H1 (cell line): ENCODE measurements around the gene WFIKKN1. TPM values are rescaled to one million over a fixed set of nuclear protein-coding genes. Genes with fewer than 3 reads are reported as not detected.

Source experiments
- CTCF ChIA-PET: fragments of 300-600 bp; sonication (Branson Sonifier 250); formaldehyde crosslinking; loops from one replicate; lab custom pipeline; 2021; ENCODE audit not compliant: partially characterized antibody; lab: Charles Lee
- POLR2A ChIA-PET: fragments of 300-600 bp; sonication (Branson Sonifier 250); formaldehyde crosslinking; loops from one replicate; lab custom pipeline; 2021; ENCODE audit warnings: inconsistent platforms; ENCODE audit not compliant: partially characterized antibody; lab: Charles Lee
- DNase-seq, 2 experiments: peaks; one replicate each; pipeline versions ENCODE4 v3.0.0 to v3.0.0-alpha.2; 2010 to 2022; ENCODE audit warnings: low spot score in 2 of 2, low read depth in 1 of 2, mixed read lengths in 1 of 2
- FAIRE-seq: peaks from 2 replicates; lab custom pipeline; 2011; peaks lifted over from hg19 to GRCh38; lab: Jason Lieb, UNC
- H2AFZ ChIP-seq: 2 replicates; pipeline ENCODE4 v1.8.1; 2012; ENCODE audit warnings: low read length, inconsistent platforms
- H2AK5ac ChIP-seq: 2 replicates; pipeline ENCODE4 v1.6.1; 2013; ENCODE audit warnings: low read depth, low read length
- H2BK120ac ChIP-seq: replicated peaks from 2 replicates; pipeline ENCODE3; 2013; ENCODE audit warnings: low read depth, low read length, inconsistent platforms
- H2BK12ac ChIP-seq: 2 replicates; pipeline ENCODE4 v1.6.1; 2013; ENCODE audit warnings: low read depth, low read length
- H2BK15ac ChIP-seq: 2 replicates; pipeline ENCODE4 v1.6.1; 2013; ENCODE audit warnings: low read length
- H2BK20ac ChIP-seq: 2 replicates; pipeline ENCODE4 v1.6.1; 2013; ENCODE audit warnings: low read length
- H2BK5ac ChIP-seq: 2 replicates; pipeline ENCODE4 v1.6.1; 2013; ENCODE audit warnings: low read depth, low read length
- H3K14ac ChIP-seq: 2 replicates; pipeline ENCODE4 v1.6.1; 2013; ENCODE audit warnings: inconsistent platforms; ENCODE audit not compliant: insufficient read length
- H3K18ac ChIP-seq: 2 replicates; pipeline ENCODE4 v1.6.1; 2013; ENCODE audit warnings: low read length; ENCODE audit errors: extremely low read depth
- H3K23ac ChIP-seq: 2 replicates; pipeline ENCODE4 v1.6.1; 2013; ENCODE audit warnings: inconsistent platforms; ENCODE audit not compliant: insufficient read length
- H3K23me2 ChIP-seq: 2 replicates; pipeline ENCODE4 v1.6.1; 2013; ENCODE audit warnings: low read depth, low read length
- H3K27ac ChIP-seq: 2 replicates; pipeline ENCODE4 v1.6.1; 2011; ENCODE audit warnings: low read depth, low read length, inconsistent platforms
- H3K27me3 ChIP-seq, 4 experiments: replicated peaks in 1 of 4; 1 replicate in 1 of 4; 2 replicates in 3 of 4; pipeline versions ENCODE4 v1.6.1 to v1.8.1; 2011 to 2013; ENCODE audit warnings: low read length in 3 of 4, mild to moderate bottlenecking in 3 of 4, inconsistent platforms in 2 of 4, mixed read lengths in 2 of 4, moderate library complexity in 1 of 4; ENCODE audit not compliant: control insufficient read depth in 3 of 4, insufficient read depth in 3 of 4; ENCODE audit errors: extremely low read depth in 1 of 4
- H3K36me3 ChIP-seq, 4 experiments: 2 replicates each; pipeline versions ENCODE4 v1.6.1 to v1.8.1; 2011 to 2013; ENCODE audit warnings: mild to moderate bottlenecking in 4 of 4, low read length in 3 of 4, moderate library complexity in 2 of 4, control low read depth in 1 of 4, inconsistent platforms in 1 of 4; ENCODE audit not compliant: insufficient read depth in 4 of 4, control insufficient read depth in 2 of 4
- H3K4ac ChIP-seq: replicated peaks from 2 replicates; pipeline ENCODE3; 2013; ENCODE audit warnings: low read length, low read depth, mixed read lengths, inconsistent platforms; ENCODE audit not compliant: insufficient read length
- H3K4me1 ChIP-seq, 4 experiments: replicated peaks in 1 of 4; 1 replicate in 1 of 4; 2 replicates in 3 of 4; pipeline versions ENCODE4 v1.6.1 to v1.8.1; 2011 to 2013; ENCODE audit warnings: low read length in 3 of 4, inconsistent platforms in 2 of 4, mixed read lengths in 1 of 4; ENCODE audit not compliant: insufficient read depth in 4 of 4, control insufficient read depth in 3 of 4
- H3K4me2 ChIP-seq, 2 experiments: 2 replicates each; pipeline versions ENCODE4 v1.6.1 to v1.8.1; 2011 to 2013; ENCODE audit warnings: low read depth in 2 of 2, low read length in 2 of 2, control low read depth in 1 of 2, inconsistent platforms in 1 of 2, mild to moderate bottlenecking in 1 of 2; ENCODE audit not compliant: insufficient read depth in 1 of 2
- H3K4me3 ChIP-seq, 4 experiments: fragments of 200-600, 300-600 bp in 1 of 4; sonication (generic), shearing (Covaris generic), sonication (Bioruptor Twin) in 1 of 4; 2 replicates each; pipeline versions ENCODE4 v1.5.1 to v1.8.1; 2011 to 2016; ENCODE audit warnings: low read length in 4 of 4, low read depth in 3 of 4, control low read depth in 2 of 4, inconsistent platforms in 2 of 4, mild to moderate bottlenecking in 2 of 4, mixed read lengths in 1 of 4, moderate library complexity in 1 of 4; ENCODE audit not compliant: insufficient read depth in 2 of 4; ENCODE audit errors: extremely low read depth in 1 of 4
- H3K56ac ChIP-seq: replicated peaks from 2 replicates; pipeline ENCODE3; 2013; ENCODE audit warnings: low read depth, mild to moderate bottlenecking, mixed read lengths, low read length, inconsistent platforms; ENCODE audit not compliant: insufficient read length
- H3K79me1 ChIP-seq: 2 replicates; pipeline ENCODE4 v1.6.1; 2013; ENCODE audit warnings: low read depth, low read length, control low read depth
- H3K79me2 ChIP-seq, 2 experiments: 2 replicates each; pipeline versions ENCODE4 v1.6.1 to v1.8.1; 2012 to 2013; ENCODE audit warnings: low read length in 2 of 2, mild to moderate bottlenecking in 2 of 2, inconsistent platforms in 1 of 2; ENCODE audit not compliant: insufficient read depth in 2 of 2, control insufficient read depth in 1 of 2
- H3K9ac ChIP-seq, 4 experiments: replicated peaks in 1 of 4; 1 replicate in 1 of 4; 2 replicates in 3 of 4; pipeline versions ENCODE4 v1.6.1 to v1.8.1; 2011 to 2013; ENCODE audit warnings: low read depth in 3 of 4, low read length in 3 of 4, control low read depth in 2 of 4, mild to moderate bottlenecking in 2 of 4, moderate library complexity in 2 of 4, inconsistent platforms in 1 of 4; ENCODE audit errors: extremely low read depth in 1 of 4
- H3K9me3 ChIP-seq, 2 experiments: 2 replicates each; pipeline versions ENCODE4 v1.6.1 to v1.8.1; 2012 to 2013; ENCODE audit warnings: mild to moderate bottlenecking in 2 of 2, moderate library complexity in 2 of 2, control low read depth in 1 of 2, inconsistent platforms in 1 of 2, low read depth in 1 of 2, low read length in 1 of 2, mixed read lengths in 1 of 2; ENCODE audit not compliant: insufficient read depth in 2 of 2
- H4K20me1 ChIP-seq, 2 experiments: replicated peaks in 1 of 2; 2 replicates each; pipeline versions ENCODE3 to v1.8.1; 2011 to 2013; ENCODE audit warnings: inconsistent platforms in 2 of 2, low read length in 2 of 2, mild to moderate bottlenecking in 1 of 2; ENCODE audit not compliant: insufficient read depth in 2 of 2, control insufficient read depth in 1 of 2
- H4K5ac ChIP-seq: 2 replicates; pipeline ENCODE4 v1.6.1; 2013; ENCODE audit warnings: low read length, low read depth, mixed read lengths, inconsistent platforms; ENCODE audit not compliant: insufficient read length
- H4K8ac ChIP-seq: 2 replicates; pipeline ENCODE4 v1.8.0; 2013; ENCODE audit warnings: mild to moderate bottlenecking, moderate library complexity, low read length, inconsistent platforms; ENCODE audit not compliant: insufficient read depth; ENCODE audit errors: extremely low read depth
- H4K91ac ChIP-seq: replicated peaks from 2 replicates; pipeline ENCODE3; 2013; ENCODE audit warnings: low read length, mixed read lengths, inconsistent platforms; ENCODE audit not compliant: insufficient read length
- FOSL1 ChIP-seq: IDR thresholded peaks from 2 replicates; pipeline ENCODE4 v1.6.1; 2011; ENCODE audit warnings: mild to moderate bottlenecking, low read depth, low read length, moderate library complexity; ENCODE audit not compliant: insufficient read depth
- JUN ChIP-seq: IDR thresholded peaks from 2 replicates; pipeline ENCODE4 v1.6.1; 2011; ENCODE audit warnings: low read depth, mild to moderate bottlenecking, improper control_type of control experiment, low read length
- NRF1 ChIP-seq: IDR thresholded peaks from 2 replicates; pipeline ENCODE4 v1.6.1; 2011; ENCODE audit warnings: mild to moderate bottlenecking, low read depth, low read length, improper control_type of control experiment
- SIN3A ChIP-seq, 2 experiments: IDR thresholded peaks in 1 of 2; conservative IDR thresholded peaks in 1 of 2; 2 replicates each; pipeline ENCODE4 v1.6.1; 2011 to 2012; ENCODE audit warnings: low read length in 2 of 2, improper control_type of control experiment in 1 of 2, low read depth in 1 of 2, mild to moderate bottlenecking in 1 of 2
- TCF12 ChIP-seq: IDR thresholded peaks from 2 replicates; pipeline ENCODE4 v1.6.1; 2011; ENCODE audit warnings: low read depth, mild to moderate bottlenecking, low read length
- WGBS, 2 experiments: shearing (Covaris generic) in 1 of 2; methylation state at CpG; one replicate each; pipeline versions ENCODE4 v1.1.6 to v1.1.7; 2013 to 2015; ENCODE audit warnings: low lambda C conversion rate in 2 of 2, mixed read lengths in 2 of 2, inconsistent platforms in 1 of 2, low coverage in 1 of 2, missing lambda C conversion rate in 1 of 2; ENCODE audit not compliant: insufficient replicate concordance in 2 of 2, insufficient coverage in 1 of 2, insufficient read length in 1 of 2; ENCODE audit errors: extremely low coverage in 1 of 2, missing lambda C conversion rate in 1 of 2; 5-methylcytosine and 5-hydroxymethylcytosine counted together
- polyA plus RNA-seq, 7 experiments: library from polyadenylated mRNA; depleted of rRNA in 3 of 7; stranded (reverse) in 5 of 7; unstranded in 2 of 7; fragments of >200 nt in 5 of 7; fragments of 200-250 nt in 2 of 7; gene quantifications; 1 replicate in 5 of 7; 2 replicates in 1 of 7; 4 replicates in 1 of 7; pipeline versions ENCODE4 v1.2.1 to v1.2.3, GENCODE V29; 2011 to 2013; ENCODE audit warnings: missing spikeins in 2 of 7, mixed read lengths in 2 of 7
- total RNA-seq: library from RNA; stranded (reverse); fragmentation: NEBNext Ultra II Directional; extraction: Animal tissue kit (Norgen Biotek cat#: 25700); gene quantifications from 2 replicates; pipeline ENCODE4 v1.2.1, GENCODE V29; 2021
- TF ChIP-seq, protein P1 (sequence below): IDR thresholded peaks from 2 replicates; pipeline ENCODE4 v1.6.1; 2012; ENCODE audit warnings: inconsistent platforms

WFIKKN1 gene
- total and polyA plus RNA-seq, 2 of the 8 experiments (the other 6 are each of a cell fraction or from before 2014, with no cell fraction given), result 11.4 to 15.8 TPM

DNA sequence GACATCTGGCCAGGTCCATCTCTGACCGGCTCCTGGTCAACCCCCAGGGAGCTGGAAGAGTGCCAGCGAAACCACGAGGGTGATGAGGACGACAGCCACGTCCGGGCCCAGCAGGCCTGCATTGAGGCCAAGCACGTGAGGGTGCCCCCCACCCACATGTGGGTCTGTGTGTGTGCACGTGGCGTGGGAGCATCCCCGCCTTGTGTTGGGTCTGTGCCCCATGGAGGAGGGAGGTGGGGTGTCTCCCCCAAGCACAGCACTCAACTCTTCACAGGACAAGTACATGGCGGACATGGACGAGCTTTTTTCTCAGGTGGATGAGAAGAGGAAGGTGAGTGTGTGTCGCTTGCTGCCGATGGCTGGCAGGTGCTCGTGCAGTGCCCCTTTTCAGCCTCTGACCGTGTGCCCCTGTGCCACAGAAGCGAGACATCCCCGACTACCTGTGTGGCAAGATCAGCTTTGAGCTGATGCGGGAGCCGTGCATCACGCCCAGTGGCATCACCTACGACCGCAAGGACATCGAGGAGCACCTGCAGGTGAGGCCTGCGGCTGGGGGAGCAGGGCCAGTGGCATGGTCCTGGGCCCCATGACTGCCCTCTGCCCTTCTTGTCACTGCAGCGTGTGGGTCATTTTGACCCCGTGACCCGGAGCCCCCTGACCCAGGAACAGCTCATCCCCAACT is 51.1 kb downstream of the WFIKKN1 start:
- Histone ChIP-seq H4K8ac (peak overlapping the region; percentile 65; the same call in 1 of the 2 replicates), H3K79me2 (peaks cover 0 to 12% of the 10 kb centered on the region in 2 experiments; a peak in 1 of 4 replicates), H2BK120ac (no peak overlapping the region), H3K9ac (no peak overlapping the region), H4K20me1 (peaks cover 4 to 32% of the 10 kb centered on the region in 2 experiments), H4K91ac (no peak overlapping the region), H2BK5ac (no peak overlapping the region; the same call in 1 of the 2 replicates), H3K27ac (no peak overlapping the region), H3K4me3 (peak overlapping the region in 1 of 4 experiments; percentile 89; a peak in 1 of 8 replicates), H3K23me2 (peaks cover 13% of the 10 kb centered on the region; the same call in 1 of the 2 replicates), H3K4me2 (peak overlapping the region; percentile 74; a peak in 3 of 4 replicates), H3K9me3 (no peaks in the 10 kb centered on the region), H3K36me3 (peaks cover 4 to 27% (median 13%) of the 10 kb centered on the region in 4 experiments; a peak in 7 of 8 replicates), H3K4me1 (peaks cover 0 to 26% (median 21%) of the 10 kb centered on the region in 4 experiments; a peak in 6 of 7 replicates), H3K14ac (no peak overlapping the region), H3K18ac (no peak overlapping the region), H2BK15ac (no peak overlapping the region), H3K23ac (no peak overlapping the region), H4K5ac (no peak overlapping the region), H2BK12ac (no peak overlapping the region), H2AK5ac (no peak overlapping the region), H3K27me3 (no peaks in the 10 kb centered on the region), H3K79me1 (peaks cover 6% of the 10 kb centered on the region; the same call in 1 of the 2 replicates), H2BK20ac (no peak overlapping the region), H2AFZ (no peak overlapping the region), H3K4ac (no peak overlapping the region), H3K56ac (no peak overlapping the region)
- DNase-seq, result no peak
- no peak for FAIRE-seq
- WGBS, 2 experiments, result 92% methylated on average over 28 of the region's 28 CpGs; no CpG with 5 or more reads in 1 of the 2 experiments
- ChIA-PET POLR2A (interaction anchor here (0.7 to 13.3 kb wide), 18 partner anchors 8 to 299 kb away, joined by 3 to 214 read pairs (median 6); partner anchors contain the start of genes ANTKMT, CCDC78, GNG13 and HAGHL), CTCF (interaction anchor here (0.6 to 1.9 kb wide), 18 partner anchors 9 to 781 kb away, joined by 3 to 8 read pairs (median 3); partner anchors contain the start of genes MCRIP2 and WDR24)
- TF ChIP-seq JUN, result no peak
- TF ChIP-seq, protein P1, sequence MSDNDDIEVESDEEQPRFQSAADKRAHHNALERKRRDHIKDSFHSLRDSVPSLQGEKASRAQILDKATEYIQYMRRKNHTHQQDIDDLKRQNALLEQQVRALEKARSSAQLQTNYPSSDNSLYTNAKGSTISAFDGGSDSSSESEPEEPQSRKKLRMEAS, result no peak
- TF ChIP-seq NRF1, result no peak
- TF ChIP-seq FOSL1, result no peak
- no peak for TF ChIP-seq TCF12
- TF ChIP-seq SIN3A (conservative IDR thresholded peaks at IDR 0.05 in 1 of 2, IDR thresholded peaks at IDR 0.05 in 1 of 2; ENCODE audit: low read depth in 1 of 2, low read length in 2 of 2), result no peak
